Fibroblast of lung (primary cell): ENCODE measurements around the gene FPR2. TPM values are rescaled to one million over a fixed set of nuclear protein-coding genes. Genes with fewer than 3 reads are reported as not detected.
A peak's percentile ranks its signal among the peaks of the same experiment; 100 is the strongest.

Experiments
- DNase-seq, 2 donors: peaks; one replicate each; pipeline versions ENCODE4 v3.0.0 to v3.0.0-alpha.2; 2010; ENCODE audit warnings: low read depth in 2 of 2
- H2AFZ ChIP-seq: 2 replicates; pipeline ENCODE4 v1.5.1; 2012; ENCODE audit warnings: low read length, control low read depth, inconsistent platforms
- H3K27ac ChIP-seq: 2 replicates; pipeline ENCODE4 v1.5.1; 2011; ENCODE audit warnings: low read length, control low read depth; ENCODE audit not compliant: insufficient read depth
- H3K27me3 ChIP-seq: 2 replicates; pipeline ENCODE4 v1.5.1; 2011; ENCODE audit warnings: mild to moderate bottlenecking, low read length; ENCODE audit not compliant: control insufficient read depth, insufficient read depth
- H3K36me3 ChIP-seq: 2 replicates; pipeline ENCODE4 v1.5.1; 2011; ENCODE audit warnings: low read length; ENCODE audit not compliant: control insufficient read depth, insufficient read depth
- H3K4me1 ChIP-seq: 2 replicates; pipeline ENCODE4 v1.5.1; 2011; ENCODE audit warnings: low read length; ENCODE audit not compliant: control insufficient read depth, insufficient read depth; ENCODE audit errors: extremely low read depth
- H3K4me2 ChIP-seq: 2 replicates; pipeline ENCODE4 v1.5.1; 2011; ENCODE audit warnings: low read length, control low read depth; ENCODE audit not compliant: insufficient read depth; ENCODE audit errors: extremely low read depth
- H3K4me3 ChIP-seq, 4 experiments: fragments of 200-600 bp in 1 of 4; sonication (generic) in 1 of 4; replicated peaks in 1 of 4; 2 replicates each; pipeline ENCODE4 v1.5.1; 2011 to 2016; ENCODE audit warnings: low read length in 4 of 4, low read depth in 3 of 4, mild to moderate bottlenecking in 3 of 4, control low read depth in 2 of 4, inconsistent platforms in 1 of 4, mixed read lengths in 1 of 4; ENCODE audit not compliant: insufficient read depth in 1 of 4; ENCODE audit errors: control extremely low read depth in 1 of 4
- H3K79me2 ChIP-seq: 2 replicates; pipeline ENCODE4 v1.5.1; 2012; ENCODE audit warnings: mild to moderate bottlenecking, low read length, inconsistent platforms; ENCODE audit not compliant: control insufficient read depth, insufficient read depth
- H3K9ac ChIP-seq: 2 replicates; pipeline ENCODE4 v1.5.1; 2011; ENCODE audit warnings: mild to moderate bottlenecking, low read length, control low read depth; ENCODE audit not compliant: insufficient read depth
- H3K9me3 ChIP-seq: 2 replicates; pipeline ENCODE4 v1.5.1; 2012; ENCODE audit warnings: low read depth, low read length; ENCODE audit not compliant: control insufficient read depth, insufficient read depth
- H4K20me1 ChIP-seq: 2 replicates; pipeline ENCODE4 v1.5.1; 2011; ENCODE audit warnings: low read length; ENCODE audit not compliant: control insufficient read depth, insufficient read depth; ENCODE audit errors: extremely low read depth
- EZH2 ChIP-seq: IDR thresholded peaks from 2 replicates; pipeline ENCODE4 v1.5.1; 2012; ENCODE audit warnings: low read length, control low read depth, mild to moderate bottlenecking; ENCODE audit errors: missing control alignments
- polyA plus RNA-seq, 2 donors: library from polyadenylated mRNA; depleted of rRNA in 1 of 2; stranded (reverse) in 1 of 2; unstranded in 1 of 2; fragments of >200 nt; gene quantifications; 2 replicates each; pipeline ENCODE4 v1.2.1, GENCODE V29; 2011 to 2012; ENCODE audit warnings: missing spikeins in 1 of 2
- total RNA-seq: library from RNA; depleted of rRNA; stranded (reverse); fragments of >200 nt; gene quantifications from 2 replicates; pipeline ENCODE4 v1.2.1, GENCODE V29; 2014
- TF ChIP-seq, protein P1 (sequence below), 2 donors: IDR thresholded peaks in 1 of 2; conservative IDR thresholded peaks in 1 of 2; 1 replicate in 1 of 2; 2 replicates in 1 of 2; pipeline ENCODE4 v1.5.1; 2011 to 2012; ENCODE audit warnings: low read length in 2 of 2, control low read depth in 1 of 2, inconsistent platforms in 1 of 2, low read depth in 1 of 2, mild to moderate bottlenecking in 1 of 2

FPR2 gene
- total and polyA plus RNA-seq, 2 donors (not counting 1 experiment from before 2014, with no cell fraction given), result 0.12 TPM; not detected in 1

DNA sequence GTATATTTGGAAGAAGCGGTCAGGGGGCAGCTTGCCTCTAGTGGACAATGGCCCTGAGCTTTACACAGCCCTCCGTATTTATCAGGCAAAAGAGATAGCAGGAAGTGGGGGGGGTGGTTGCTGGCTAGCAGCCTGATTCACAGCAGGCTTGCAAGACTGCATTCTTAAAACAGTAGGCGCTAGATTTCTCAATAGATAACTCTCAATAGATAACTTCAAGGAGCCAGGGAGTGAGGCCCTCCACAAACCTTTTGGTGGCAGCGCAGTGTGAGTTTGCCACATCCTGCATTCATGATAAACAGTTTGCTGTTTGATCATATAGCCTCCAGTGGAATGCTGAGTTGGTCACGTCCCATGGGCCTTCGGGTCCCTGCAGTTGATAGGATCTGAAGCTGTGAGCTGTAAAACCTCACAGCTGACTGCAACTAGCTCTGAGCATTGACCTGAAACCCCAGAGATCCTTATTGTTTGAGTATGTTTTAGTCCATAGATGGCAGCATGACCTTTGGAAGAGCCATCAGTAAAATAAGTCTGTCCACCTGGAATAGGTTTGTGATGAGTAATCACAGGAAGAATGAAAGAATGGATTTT is 46.2 kb downstream of the FPR2 start:
- DNase-seq, result no peak
- H4K20me1 ChIP-seq, result no peaks in the 10 kb centered on the region
- H3K36me3 ChIP-seq, result no peaks in the 10 kb centered on the region
- H3K27ac ChIP-seq, result no peak overlapping the region
- no peak overlapping the region for H3K4me2 ChIP-seq
- no peak overlapping the region for H2AFZ ChIP-seq
- no peaks in the 10 kb centered on the region for H3K9me3 ChIP-seq
- no peaks in the 10 kb centered on the region for H3K79me2 ChIP-seq
- no peak for TF ChIP-seq EZH2
- TF ChIP-seq, protein P1, sequence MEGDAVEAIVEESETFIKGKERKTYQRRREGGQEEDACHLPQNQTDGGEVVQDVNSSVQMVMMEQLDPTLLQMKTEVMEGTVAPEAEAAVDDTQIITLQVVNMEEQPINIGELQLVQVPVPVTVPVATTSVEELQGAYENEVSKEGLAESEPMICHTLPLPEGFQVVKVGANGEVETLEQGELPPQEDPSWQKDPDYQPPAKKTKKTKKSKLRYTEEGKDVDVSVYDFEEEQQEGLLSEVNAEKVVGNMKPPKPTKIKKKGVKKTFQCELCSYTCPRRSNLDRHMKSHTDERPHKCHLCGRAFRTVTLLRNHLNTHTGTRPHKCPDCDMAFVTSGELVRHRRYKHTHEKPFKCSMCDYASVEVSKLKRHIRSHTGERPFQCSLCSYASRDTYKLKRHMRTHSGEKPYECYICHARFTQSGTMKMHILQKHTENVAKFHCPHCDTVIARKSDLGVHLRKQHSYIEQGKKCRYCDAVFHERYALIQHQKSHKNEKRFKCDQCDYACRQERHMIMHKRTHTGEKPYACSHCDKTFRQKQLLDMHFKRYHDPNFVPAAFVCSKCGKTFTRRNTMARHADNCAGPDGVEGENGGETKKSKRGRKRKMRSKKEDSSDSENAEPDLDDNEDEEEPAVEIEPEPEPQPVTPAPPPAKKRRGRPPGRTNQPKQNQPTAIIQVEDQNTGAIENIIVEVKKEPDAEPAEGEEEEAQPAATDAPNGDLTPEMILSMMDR (conservative IDR thresholded peaks at IDR 0.05 in 1 of 2, IDR thresholded peaks at IDR 0.05 in 1 of 2; ENCODE audit: low read depth in 1 of 2, low read length in 2 of 2), result no peak
- no peaks in the 10 kb centered on the region for H3K4me1 ChIP-seq
- H3K27me3 ChIP-seq, result no peaks in the 10 kb centered on the region
- no peak overlapping the region for H3K9ac ChIP-seq
- no peak overlapping the region for H3K4me3 ChIP-seq

DNA sequence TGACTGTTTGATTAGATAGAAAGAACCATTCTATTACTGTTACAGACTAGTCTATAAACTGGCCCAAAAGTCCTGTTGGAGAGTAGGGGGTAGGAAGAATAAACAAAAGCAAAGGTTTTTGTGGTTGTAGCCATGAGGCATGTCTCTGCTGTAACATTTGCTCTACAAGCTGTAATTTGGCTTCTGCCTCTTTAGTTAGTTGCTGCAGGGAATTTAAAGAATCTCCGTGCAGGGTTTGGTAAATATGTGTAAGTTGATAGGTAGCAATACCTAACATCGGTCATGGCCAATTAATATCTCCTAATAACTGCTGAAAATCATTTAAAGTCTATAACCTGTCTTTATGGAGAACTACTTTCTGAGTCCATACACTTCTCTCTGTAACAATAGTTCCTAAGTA is 46.9 kb downstream of the FPR2 start:
- Histone ChIP-seq H3K4me1 (no peaks in the 10 kb centered on the region), H3K36me3 (no peaks in the 10 kb centered on the region), H3K27ac (no peak overlapping the region), H3K4me3 (no peak overlapping the region), H3K4me2 (no peak overlapping the region), H3K79me2 (no peaks in the 10 kb centered on the region), H3K9ac (no peak overlapping the region), H3K27me3 (no peaks in the 10 kb centered on the region), H3K9me3 (no peaks in the 10 kb centered on the region), H2AFZ (no peak overlapping the region), H4K20me1 (no peaks in the 10 kb centered on the region)
- DNase-seq, result no peak
- no peak for TF ChIP-seq EZH2
- TF ChIP-seq, protein P1 (conservative IDR thresholded peaks at IDR 0.05 in 1 of 2, IDR thresholded peaks at IDR 0.05 in 1 of 2; ENCODE audit: low read depth in 1 of 2, low read length in 2 of 2), result no peak

- H3K36me3 ChIP-seq, result no peaks in the 10 kb centered on the region
Observed at GRCh38 chr19:51808333-51808986, 47.5 kb downstream of the FPR2 start.

More at GRCh38 chr19:51808333-51808986, 47.5 kb downstream of the FPR2 start:
- Histone ChIP-seq H3K79me2 (no peaks in the 10 kb centered on the region), H3K4me2 (no peak overlapping the region), H3K4me1 (no peaks in the 10 kb centered on the region), H3K4me3 (no peak overlapping the region), H2AFZ (no peak overlapping the region), H3K9ac (no peak overlapping the region), H3K9me3 (no peaks in the 10 kb centered on the region), H4K20me1 (no peaks in the 10 kb centered on the region), H3K27ac (no peak overlapping the region), H3K27me3 (no peaks in the 10 kb centered on the region)
- TF ChIP-seq, protein P1 (conservative IDR thresholded peaks at IDR 0.05 in 1 of 2, IDR thresholded peaks at IDR 0.05 in 1 of 2; ENCODE audit: low read depth in 1 of 2, low read length in 2 of 2), result peak in 1 of 2 donors; percentile 3
- TF ChIP-seq EZH2, result no peak
- DNase-seq, result peak in 1 of 2 donors; percentile 60
